HepG2 (cell line): Measurements from ENCODE around the gene HSPB7. TPM values are rescaled to one million over a fixed set of nuclear protein-coding genes. Genes with fewer than 3 reads are reported as not detected.

ENCODE experiments used
- THRA ChIP-seq: sonication (generic); formaldehyde crosslinking; IDR thresholded peaks from 2 replicates; pipeline ENCODE4 v1.4.0; 2020; ENCODE audit warnings: missing genetic modification reagents, borderline replicate concordance
- U2AF2 ChIP-seq: fragments of 200-400 bp; formaldehyde crosslinking; IDR thresholded peaks from 2 replicates; pipeline ENCODE4 v1.6.1; 2017; ENCODE audit warnings: low read depth, mild to moderate bottlenecking, low read length
- ZBTB38 ChIP-seq: sonication (generic); formaldehyde crosslinking; IDR thresholded peaks from 2 replicates; pipeline ENCODE4 v1.5.1; 2020; ENCODE audit warnings: mild to moderate bottlenecking, missing genetic modification reagents
- ZBTB4 ChIP-seq: sonication (generic); formaldehyde crosslinking; IDR thresholded peaks from 2 replicates; pipeline ENCODE4 v1.4.0; 2020; ENCODE audit warnings: missing genetic modification reagents, mild to moderate bottlenecking, borderline replicate concordance
- ZNF382 ChIP-seq: sonication (generic); formaldehyde crosslinking; IDR thresholded peaks from 2 replicates; pipeline ENCODE4 v1.5.0; 2020; ENCODE audit warnings: missing genetic modification reagents, mild to moderate bottlenecking, borderline replicate concordance
- ZNF770 ChIP-seq: sonication (generic); formaldehyde crosslinking; IDR thresholded peaks from 2 replicates; pipeline ENCODE4 v1.5.0; 2020; ENCODE audit warnings: mild to moderate bottlenecking, missing genetic modification reagents
- polyA plus RNA-seq, 8 experiments: library from polyadenylated mRNA; depleted of rRNA in 3 of 8; stranded (reverse) in 7 of 8; unstranded in 1 of 8; fragments of >200 nt; fragmentation: Illumina TruSeq in 4 of 8; extraction: Trizol in 4 of 8; gene quantifications; 2 replicates each; pipeline versions ENCODE4 v1.2.1 to v1.2.3, GENCODE V29; 2011 to 2016; ENCODE audit warnings: low read depth in 4 of 8, missing spikeins in 1 of 8, mixed read lengths in 1 of 8; ENCODE audit not compliant: insufficient read depth in 1 of 8
- total RNA-seq, 5 experiments: library from RNA; depleted of rRNA; stranded (reverse); fragments of >200 nt; fragmentation: Illumina TruSeq; extraction: Trizol; gene quantifications; 2 replicates each; pipeline ENCODE4 v1.2.3, GENCODE V29; 2016; ENCODE audit warnings: low read depth in 1 of 5

HSPB7 gene
- total and polyA plus RNA-seq, 2 of the 13 experiments (the other 11 are each of a cell fraction or from before 2014, with no cell fraction given), result 0.20 TPM; not detected in 1

- peak; percentile 44; the same call in 1 of the 2 replicates for TF ChIP-seq ZBTB4 (CRISPR knock-in tag)
- no peak for TF ChIP-seq ZNF382 (CRISPR knock-in tag)
- TF ChIP-seq ZNF770 (CRISPR knock-in tag), result peak; percentile 59; the same call in 1 of the 2 replicates
- TF ChIP-seq U2AF2, result no peak
- TF ChIP-seq THRA (CRISPR knock-in tag), result no peak
- peak; percentile 78; the same call in 1 of the 2 replicates for TF ChIP-seq ZBTB38 (CRISPR knock-in tag)
Measured at GRCh38 chr1:15966081-15966955, 51.5 kb downstream of the HSPB7 start (continued).
